GM10248 (cell line): Measurements from ENCODE around the gene LARGE1.

Experiments used
- CTCF ChIA-PET: fragments of 300-600 bp; sonication (Branson Sonifier 250); formaldehyde crosslinking; extraction: SDS; loops from one replicate; lab custom pipeline; 2021; ENCODE audit warnings: antibody characterized with exemption; lab: Yijun Ruan, JAX
- POLR2A ChIA-PET: fragments of 350-650 bp; sonication (Branson Sonifier 250); formaldehyde crosslinking; extraction: SDS; loops from one replicate; lab custom pipeline; 2020; ENCODE audit warnings: antibody characterized with exemption; lab: Yijun Ruan, JAX
- DNase-seq: peaks from one replicate; pipeline ENCODE4 v3.0.0; 2012; ENCODE audit errors: extremely low spot score
- TF ChIP-seq, protein P1 (sequence below): IDR thresholded peaks from 2 replicates; pipeline ENCODE4 v1.5.1; 2012; ENCODE audit warnings: mild to moderate bottlenecking, low read depth; ENCODE audit errors: extremely low read depth, missing control alignments, control extremely low read depth

The LARGE1 gene

DNA sequence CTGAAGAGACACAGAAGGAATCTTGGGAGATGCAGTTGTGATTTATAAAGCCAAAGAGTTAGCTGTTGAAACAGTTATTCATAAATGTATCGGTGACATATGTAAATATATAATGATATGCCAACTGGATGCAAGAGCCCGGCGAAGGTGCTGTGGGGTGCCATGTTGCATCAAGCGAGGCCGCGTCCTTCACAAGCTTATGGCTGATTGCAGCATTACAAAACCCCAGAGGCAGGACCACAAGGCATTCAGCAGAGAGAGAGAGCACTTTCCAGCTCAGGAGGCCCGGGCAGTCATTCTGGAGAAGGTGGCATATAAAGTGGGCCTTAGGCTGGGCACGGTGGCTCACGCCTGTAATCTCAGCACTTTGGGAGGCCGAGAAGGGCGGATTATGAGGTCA, 65.6 kb downstream of the LARGE1 start:
- no peak for DNase-seq
- POLR2A ChIA-PET = no interaction called here

DNA sequence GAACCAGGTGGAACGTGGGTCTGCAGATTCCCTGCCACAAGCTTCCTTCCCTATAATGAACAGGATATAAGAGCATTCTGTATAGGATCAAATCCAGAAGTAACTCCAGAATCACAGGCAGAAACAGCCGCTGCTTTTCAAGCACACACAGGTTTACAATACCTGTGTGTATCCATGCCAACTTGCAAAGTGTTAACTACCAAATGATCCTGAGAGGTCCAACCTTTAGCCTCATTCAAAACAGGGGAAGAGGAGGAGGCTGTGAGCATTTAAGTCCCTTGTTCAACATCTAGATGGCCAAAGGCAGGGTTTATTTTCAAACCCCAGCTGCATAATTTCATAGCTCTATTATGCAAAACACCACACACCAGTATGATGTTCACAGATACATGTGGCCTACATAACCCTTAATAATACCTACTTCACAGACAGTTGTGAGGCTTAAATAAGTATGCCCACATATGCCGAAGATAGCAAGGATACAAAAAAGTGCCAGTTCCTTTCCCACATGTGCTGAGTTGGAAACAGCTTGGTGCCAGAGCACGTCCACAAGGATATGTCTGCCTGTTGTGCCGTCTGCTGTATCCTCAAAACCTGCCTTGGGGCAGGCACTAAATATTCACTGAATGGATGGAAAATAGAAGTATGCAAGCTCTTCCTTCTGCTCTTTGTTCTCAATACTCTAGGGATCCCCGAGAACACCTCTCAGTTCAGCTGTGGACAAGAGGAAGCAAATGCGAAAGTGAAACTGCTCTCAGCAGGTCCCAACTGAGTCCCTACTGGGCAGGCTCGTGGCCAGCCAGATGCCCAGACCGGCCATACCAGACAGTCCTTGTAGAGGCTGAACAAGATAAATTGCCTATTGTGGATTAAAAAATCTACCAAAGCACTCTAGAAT, 66.8 kb downstream of the LARGE1 start:
- DNase-seq = peak; percentile 63
- ChIA-PET CTCF (interaction anchor here (1.3 to 3.0 kb wide), 6 partner anchors 11 to 87 kb away, joined by 3 to 8 read pairs (median 6); no protein-coding TSS in a partner anchor), POLR2A (interaction anchor here (0.7 kb wide), 1 partner anchor 66 kb away, joined by 3 read pairs; no protein-coding TSS in a partner anchor)
- TF ChIP-seq, protein P1, sequence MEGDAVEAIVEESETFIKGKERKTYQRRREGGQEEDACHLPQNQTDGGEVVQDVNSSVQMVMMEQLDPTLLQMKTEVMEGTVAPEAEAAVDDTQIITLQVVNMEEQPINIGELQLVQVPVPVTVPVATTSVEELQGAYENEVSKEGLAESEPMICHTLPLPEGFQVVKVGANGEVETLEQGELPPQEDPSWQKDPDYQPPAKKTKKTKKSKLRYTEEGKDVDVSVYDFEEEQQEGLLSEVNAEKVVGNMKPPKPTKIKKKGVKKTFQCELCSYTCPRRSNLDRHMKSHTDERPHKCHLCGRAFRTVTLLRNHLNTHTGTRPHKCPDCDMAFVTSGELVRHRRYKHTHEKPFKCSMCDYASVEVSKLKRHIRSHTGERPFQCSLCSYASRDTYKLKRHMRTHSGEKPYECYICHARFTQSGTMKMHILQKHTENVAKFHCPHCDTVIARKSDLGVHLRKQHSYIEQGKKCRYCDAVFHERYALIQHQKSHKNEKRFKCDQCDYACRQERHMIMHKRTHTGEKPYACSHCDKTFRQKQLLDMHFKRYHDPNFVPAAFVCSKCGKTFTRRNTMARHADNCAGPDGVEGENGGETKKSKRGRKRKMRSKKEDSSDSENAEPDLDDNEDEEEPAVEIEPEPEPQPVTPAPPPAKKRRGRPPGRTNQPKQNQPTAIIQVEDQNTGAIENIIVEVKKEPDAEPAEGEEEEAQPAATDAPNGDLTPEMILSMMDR = no peak

More for the DNA sequence above, 65.6 kb downstream of the LARGE1 start:
- TF ChIP-seq, protein P1 = no peak
- CTCF ChIA-PET = interaction anchor here (1.0 to 3.0 kb wide), 5 partner anchors 13 to 86 kb away, joined by 3 to 8 read pairs (median 6); no protein-coding TSS in a partner anchor

DNA sequence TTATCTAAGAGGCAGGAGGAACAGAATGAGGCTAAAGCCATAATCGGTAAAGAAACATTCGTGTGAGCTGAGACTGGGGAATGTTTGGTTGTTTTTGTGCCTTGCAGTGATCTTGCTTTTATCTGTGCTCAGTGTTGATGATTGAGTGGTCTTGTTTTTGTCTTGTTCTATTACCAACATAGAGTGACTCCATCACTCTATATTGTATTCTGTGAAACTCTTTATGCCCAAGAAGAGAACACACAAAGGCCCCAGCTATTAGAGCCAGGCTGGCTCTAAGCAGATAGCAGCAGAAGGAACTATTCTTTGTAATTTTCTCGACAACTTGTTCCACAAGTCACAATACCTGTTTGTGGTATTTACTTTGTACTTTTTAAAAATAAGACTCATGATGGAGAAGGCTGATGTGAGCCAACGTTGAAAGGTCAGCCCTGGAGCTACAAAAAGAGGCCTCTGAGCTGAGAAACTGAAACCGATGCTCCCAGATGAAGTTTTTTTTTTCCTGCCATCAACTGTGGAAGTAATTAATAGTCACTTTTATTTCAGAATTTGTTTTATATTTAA, 68.4 kb downstream of the LARGE1 start:
- DNase-seq = no peak
- ChIA-PET CTCF (interaction anchor here (0.9 to 1.3 kb wide), 5 partner anchors 8 to 550 kb away, joined by 3 to 5 read pairs (median 3); no protein-coding TSS in a partner anchor), POLR2A (no interaction called here)
- TF ChIP-seq, protein P1 = no peak

DNA sequence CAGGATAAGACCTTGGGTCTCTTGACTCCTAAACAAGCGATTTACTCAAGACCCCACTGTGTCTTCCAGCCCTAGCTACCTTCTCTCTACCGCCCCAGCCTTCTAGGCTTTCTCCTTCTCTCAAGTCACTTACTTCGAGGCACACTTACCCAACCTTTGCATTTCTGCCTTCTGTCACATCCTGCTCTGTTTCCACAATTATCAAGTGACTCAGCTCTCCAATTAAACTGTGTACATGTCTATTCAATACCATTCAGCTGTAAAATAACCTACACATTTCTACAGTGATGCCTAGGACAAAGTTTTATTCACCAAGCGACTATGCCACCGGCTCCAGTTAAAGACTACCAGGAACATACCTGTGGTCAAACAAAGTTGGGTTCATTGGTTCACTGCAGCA, 69.0 kb downstream of the LARGE1 start:
- POLR2A ChIA-PET = no interaction called here
- CTCF ChIA-PET = interaction anchor here (0.8 to 1.5 kb wide), 8 partner anchors 9 to 550 kb away, joined by 3 to 5 read pairs (median 3); no protein-coding TSS in a partner anchor
- TF ChIP-seq, protein P1 = no peak
- no peak for DNase-seq

DNA sequence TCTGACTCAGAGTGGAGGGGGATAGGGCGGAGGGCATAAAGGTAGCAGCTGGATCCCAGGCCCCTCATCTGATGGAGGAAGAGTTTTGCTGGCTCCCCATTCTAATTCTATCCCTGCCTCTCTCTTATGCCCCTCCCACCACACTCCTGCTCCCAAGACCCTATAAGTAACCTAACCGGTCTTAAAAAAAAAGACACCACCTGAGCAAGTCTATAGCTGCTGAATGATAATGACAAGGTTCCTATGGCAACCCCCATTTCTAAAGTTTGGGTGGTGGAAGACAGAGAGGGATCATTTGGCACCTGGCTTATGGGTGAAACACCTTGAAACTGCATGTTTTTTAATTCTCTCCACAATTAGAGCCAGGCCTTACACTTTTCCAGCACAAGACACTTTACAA, 69.6 kb downstream of the LARGE1 start:
- ChIA-PET POLR2A (no interaction called here), CTCF (interaction anchor here (0.8 to 1.5 kb wide), 7 partner anchors 8 to 549 kb away, joined by 3 to 5 read pairs (median 3); no protein-coding TSS in a partner anchor)
- no peak for DNase-seq
- TF ChIP-seq, protein P1 = no peak

DNA sequence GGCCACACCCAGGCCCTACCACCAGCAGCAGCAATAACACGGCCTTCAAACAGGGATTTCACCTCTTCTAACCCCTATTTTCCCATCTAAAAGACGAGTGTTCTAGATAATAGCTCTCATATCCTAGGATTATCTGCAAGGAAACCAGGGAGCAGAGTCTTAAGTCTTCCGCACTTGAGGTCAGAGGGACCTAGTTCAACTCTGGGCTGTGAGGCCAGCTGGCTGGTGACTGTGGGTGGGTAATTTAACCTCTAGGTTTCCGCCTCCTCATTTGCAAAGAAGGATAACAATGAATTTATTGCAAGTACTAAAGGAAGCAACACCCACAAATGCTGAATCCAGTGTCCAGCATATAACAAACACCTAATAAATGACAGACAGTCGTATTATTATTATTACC, 70.1 kb downstream of the LARGE1 start:
- CTCF ChIA-PET = interaction anchor here (1.5 kb wide), 4 partner anchors 16 to 64 kb away, joined by 3 read pairs; no protein-coding TSS in a partner anchor
- POLR2A ChIA-PET = no interaction called here

More for the DNA sequence above, 70.1 kb downstream of the LARGE1 start:
- TF ChIP-seq, protein P1 = no peak
- no peak for DNase-seq
